NB4 (cell line): ENCODE measurements around the gene INPP1.
A peak's percentile ranks its signal among the peaks of the same experiment; 100 is the strongest.

Source experiments
- DNase-seq: peaks from one replicate; pipeline ENCODE4 v3.0.0; 2010; ENCODE audit warnings: low read depth
- H3K4me3 ChIP-seq: one replicate; pipeline ENCODE4 v1.5.1; 2011; ENCODE audit warnings: mild to moderate bottlenecking, low read depth, low read length, moderate library complexity
- CTCF ChIP-seq: IDR thresholded peaks from one replicate; pipeline ENCODE4 v1.5.1; 2012; ENCODE audit warnings: low read depth, low read length
- MAX ChIP-seq: IDR thresholded peaks from 2 replicates; pipeline ENCODE4 v1.6.1; 2011; ENCODE audit warnings: low read depth, low read length
- MYC ChIP-seq: IDR thresholded peaks from 2 replicates; pipeline ENCODE4 v1.6.1; 2011; ENCODE audit warnings: low read depth, low read length
- POLR2A ChIP-seq: IDR thresholded peaks from 2 replicates; pipeline ENCODE4 v1.6.1; 2011; ENCODE audit warnings: mild to moderate bottlenecking; ENCODE audit not compliant: insufficient read length; ENCODE audit errors: extremely low read depth

The INPP1 gene

DNA sequence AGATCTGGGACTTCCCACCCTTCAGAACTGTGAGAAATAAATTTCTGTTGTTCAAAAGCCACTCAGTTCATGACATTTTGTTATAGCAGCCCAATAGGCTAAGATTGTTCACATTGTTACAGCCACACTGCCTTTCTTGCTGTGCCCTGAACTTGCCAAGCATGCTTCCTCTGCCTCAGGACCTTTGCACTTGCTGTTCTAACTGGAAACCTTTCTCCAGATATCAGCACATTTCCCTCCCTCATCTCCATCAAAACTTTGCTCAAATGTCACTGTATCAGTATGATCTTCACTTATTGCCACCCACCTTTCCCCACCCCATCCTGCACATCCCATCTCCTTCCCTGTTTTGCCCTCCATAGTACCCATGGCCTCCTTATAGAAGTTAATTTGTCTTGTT, 32.7 kb downstream of the INPP1 start:
- TF ChIP-seq MAX: no peak
- TF ChIP-seq CTCF: no peak
- TF ChIP-seq MYC: no peak
- TF ChIP-seq POLR2A: no peak
- no peak overlapping the region for H3K4me3 ChIP-seq
- no peak for DNase-seq

GRCh38 chr2:190376591-190377245, 33.3 kb downstream of the INPP1 start:
- TF ChIP-seq POLR2A (no peak), MYC (no peak), MAX (no peak), CTCF (no peak)
- DNase-seq: no peak
- no peak overlapping the region for H3K4me3 ChIP-seq

DNA sequence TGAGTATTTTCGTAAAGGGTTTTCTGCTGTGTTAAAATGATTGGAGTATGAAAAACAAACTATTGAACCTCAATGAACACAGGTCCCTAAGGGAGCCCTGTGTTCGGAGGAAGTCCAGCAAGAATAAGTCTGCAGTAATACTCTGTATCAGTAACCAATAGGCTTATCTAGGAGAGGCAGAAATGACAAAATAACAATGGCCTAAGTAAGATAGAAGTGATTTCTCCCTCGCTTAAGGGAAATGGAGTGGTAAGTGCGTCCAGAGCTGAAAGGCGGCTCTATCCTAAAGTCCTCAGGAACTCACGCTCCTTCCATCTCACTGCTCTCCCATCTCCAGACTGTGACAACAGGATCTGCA, 35.5 kb downstream of the INPP1 start:
- no peak for TF ChIP-seq MYC
- no peak for TF ChIP-seq MAX
- no peak for TF ChIP-seq POLR2A
- TF ChIP-seq CTCF: no peak
- no peak for DNase-seq
- no peak overlapping the region for H3K4me3 ChIP-seq

DNA sequence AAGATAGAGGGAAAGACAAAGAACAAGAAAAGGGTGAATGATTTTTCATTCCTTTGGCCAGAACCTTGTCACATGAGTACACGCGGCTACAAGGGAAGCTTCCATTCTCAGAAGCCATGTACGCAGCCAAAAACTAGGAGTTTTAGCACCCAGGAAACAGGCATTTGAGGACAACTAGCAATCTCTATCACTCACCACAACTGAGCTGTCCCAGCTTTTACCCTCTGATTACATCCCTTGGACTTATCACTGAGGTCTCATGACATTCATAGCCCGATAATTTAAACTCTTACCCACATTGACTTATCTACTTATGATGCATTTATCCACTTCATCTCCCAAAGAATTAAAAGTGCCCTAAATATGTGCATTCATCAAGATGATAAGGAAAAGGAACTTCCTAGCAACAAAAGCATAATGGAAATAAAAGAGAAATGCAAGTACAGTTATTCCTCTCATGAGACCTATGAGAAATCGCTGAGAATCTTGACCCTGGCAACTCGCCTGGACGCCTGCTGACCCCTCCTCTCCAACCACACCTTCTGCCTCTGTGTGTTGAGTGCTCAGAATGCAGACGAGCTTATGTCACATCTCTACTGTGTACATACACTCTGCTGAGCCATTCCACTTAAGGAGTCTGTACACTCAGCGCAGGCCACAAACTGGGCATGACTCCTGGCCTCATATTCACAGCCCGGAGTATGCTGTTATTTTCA, 36.0 kb downstream of the INPP1 start:
- no peak for TF ChIP-seq MAX
- no peak for DNase-seq
- H3K4me3 ChIP-seq: no peak overlapping the region

DNA sequence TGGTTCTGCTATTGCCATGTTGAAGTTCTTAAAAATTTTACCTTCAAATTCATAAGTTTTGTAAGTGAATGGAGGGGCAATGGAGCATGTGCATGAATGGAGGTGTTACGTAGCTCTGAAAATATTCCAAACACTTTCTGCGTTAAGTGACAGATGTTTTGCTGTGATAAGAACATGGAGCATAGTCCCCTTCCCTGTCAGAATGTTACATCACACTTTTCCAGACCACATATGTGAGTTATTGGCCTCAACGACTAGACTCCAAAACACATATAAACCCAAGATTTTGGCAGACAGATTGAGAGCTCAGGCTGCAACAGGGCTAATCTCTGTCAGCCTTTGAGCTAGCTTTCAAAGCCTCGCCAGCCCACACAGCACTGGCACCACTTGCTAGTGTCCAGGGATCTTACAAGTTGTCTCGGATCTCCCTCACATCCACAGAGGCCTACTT, 37.6 kb downstream of the INPP1 start:
- peak; percentile 12 for DNase-seq
- H3K4me3 ChIP-seq: no peak overlapping the region
- TF ChIP-seq MAX (no peak), MYC (no peak), POLR2A (no peak), CTCF (no peak)

DNA sequence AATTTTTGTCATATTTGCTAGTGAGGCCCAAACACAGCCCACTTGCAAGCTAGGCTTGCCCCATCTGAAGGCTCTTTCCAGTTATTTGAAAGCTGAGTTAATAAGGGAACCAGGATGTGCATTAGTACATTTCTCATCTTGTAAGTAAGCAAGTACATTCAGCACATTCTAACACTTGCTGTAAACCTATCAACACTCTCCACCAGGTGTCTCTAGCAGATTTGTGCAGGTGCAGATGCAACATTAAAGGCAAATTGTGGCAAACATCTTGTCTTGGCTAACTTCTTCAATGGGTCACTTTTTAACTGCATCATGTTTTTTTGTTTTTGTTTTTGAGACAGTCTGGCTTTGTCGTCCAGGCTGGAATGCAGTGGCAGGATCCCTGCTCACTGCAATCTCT, 39.5 kb downstream of the INPP1 start:
- DNase-seq: peak; percentile 56
- TF ChIP-seq MAX (no peak), CTCF (peak; percentile 37), MYC (no peak), POLR2A (no peak)
- H3K4me3 ChIP-seq: no peak overlapping the region
